Endothelial cell of umbilical vein (primary cell): ENCODE measurements around the gene BCL2L13. TPM values are rescaled to one million over a fixed set of nuclear protein-coding genes. Genes with fewer than 3 reads are reported as not detected.
A peak's percentile ranks its signal among the peaks of the same experiment; 100 is the strongest.

Experiments
- BruUV-seq: library from RNA; stranded (reverse); fragments of 400-500 nt; replicated peaks from 2 replicates; lab custom pipeline; 2021; lab: Mats Ljungman, UMichigan
- CTCF ChIA-PET: fragments of 300-600, 350-600 bp; sonication (Branson Sonifier 250); formaldehyde crosslinking; loops from one replicate; lab custom pipeline; 2021; ENCODE audit warnings: antibody characterized with exemption, inconsistent platforms; lab: Charles Lee
- POLR2A ChIA-PET: fragments of 300-600, 350-600 bp; sonication (Branson Sonifier 250); formaldehyde crosslinking; loops from one replicate; lab custom pipeline; 2021; ENCODE audit warnings: antibody characterized with exemption, inconsistent platforms; lab: Charles Lee
- DNase-seq: peaks from one replicate; pipeline ENCODE4 v3.0.0-alpha.2; 2011; ENCODE audit warnings: low read depth, low spot score
- FAIRE-seq: peaks from 2 replicates; lab custom pipeline; 2011; peaks lifted over from hg19 to GRCh38; lab: Jason Lieb, UNC
- H2AFZ ChIP-seq: 2 replicates; pipeline ENCODE4 v1.6.0; 2012; ENCODE audit warnings: low read depth, low read length, control low read depth, inconsistent platforms
- H3K27ac ChIP-seq: 2 replicates; pipeline ENCODE4 v1.5.1; 2011; ENCODE audit warnings: low read depth, mild to moderate bottlenecking, control low read depth, low read length, moderate library complexity; ENCODE audit not compliant: insufficient read depth
- H3K27me3 ChIP-seq, 2 experiments: 2 replicates each; pipeline versions ENCODE4 v1.6.0 to v1.6.1; 2011; ENCODE audit warnings: low read length in 2 of 2, mixed read lengths in 1 of 2; ENCODE audit not compliant: control insufficient read depth in 2 of 2, insufficient read depth in 2 of 2
- H3K36me3 ChIP-seq, 2 experiments: 2 replicates in 1 of 2; 3 replicates in 1 of 2; pipeline ENCODE4 v1.5.1; 2011; ENCODE audit warnings: low read length in 2 of 2, mild to moderate bottlenecking in 1 of 2, moderate library complexity in 1 of 2; ENCODE audit not compliant: control insufficient read depth in 2 of 2, insufficient read depth in 2 of 2; ENCODE audit errors: extremely low read depth in 1 of 2
- H3K4me1 ChIP-seq: 3 replicates; pipeline ENCODE4 v1.5.1; 2011; ENCODE audit warnings: mild to moderate bottlenecking, low read length; ENCODE audit not compliant: control insufficient read depth, insufficient read depth; ENCODE audit errors: extremely low read depth
- H3K4me2 ChIP-seq: 2 replicates; pipeline ENCODE4 v1.6.1; 2011; ENCODE audit warnings: low read length, control low read depth, mixed read lengths; ENCODE audit not compliant: insufficient read depth
- H3K4me3 ChIP-seq, 3 experiments: fragments of 200-600 bp in 1 of 3; sonication (generic), shearing (Covaris generic) in 1 of 3; replicated peaks in 1 of 3; 2 replicates each; pipeline ENCODE4 v1.5.1; 2011 to 2016; ENCODE audit warnings: control low read depth in 3 of 3, low read length in 3 of 3, mild to moderate bottlenecking in 2 of 3, inconsistent platforms in 1 of 3, low read depth in 1 of 3, moderate library complexity in 1 of 3; ENCODE audit not compliant: insufficient read depth in 1 of 3
- H3K79me2 ChIP-seq: 2 replicates; pipeline ENCODE4 v1.6.0; 2012; ENCODE audit warnings: low read length, inconsistent platforms; ENCODE audit not compliant: control insufficient read depth, insufficient read depth
- H3K9ac ChIP-seq: replicated peaks from 2 replicates; pipeline ENCODE3; 2011; ENCODE audit warnings: low read length, control low read depth; ENCODE audit not compliant: insufficient read depth; ENCODE audit errors: extremely low read depth
- H3K9me1 ChIP-seq: replicated peaks from 3 replicates; pipeline ENCODE4 v1.6.0; 2011; ENCODE audit warnings: mild to moderate bottlenecking, low read length; ENCODE audit not compliant: control insufficient read depth, insufficient read depth; ENCODE audit errors: extremely low read depth
- H3K9me3 ChIP-seq: replicated peaks from 2 replicates; pipeline ENCODE4 v1.5.1; 2012; ENCODE audit warnings: low read length, inconsistent platforms; ENCODE audit not compliant: control insufficient read depth, insufficient read depth
- H4K20me1 ChIP-seq: replicated peaks from 2 replicates; pipeline ENCODE3; 2011; ENCODE audit warnings: mild to moderate bottlenecking, low read length; ENCODE audit not compliant: control insufficient read depth, insufficient read depth; ENCODE audit errors: extremely low read depth
- EZH2 ChIP-seq: IDR thresholded peaks from 2 replicates; pipeline ENCODE4 v1.6.1; 2012; ENCODE audit warnings: borderline replicate concordance, low read depth, mild to moderate bottlenecking, moderate library complexity, low read length, inconsistent platforms; ENCODE audit not compliant: severe bottlenecking
- FOS ChIP-seq: IDR thresholded peaks from 2 replicates; pipeline ENCODE4 v1.6.1; 2011; ENCODE audit warnings: mild to moderate bottlenecking, low read length, moderate library complexity, borderline replicate concordance; ENCODE audit not compliant: insufficient read depth
- MAX ChIP-seq: IDR thresholded peaks from 2 replicates; pipeline ENCODE4 v1.6.1; 2011; ENCODE audit not compliant: insufficient read depth, insufficient read length
- MYC ChIP-seq: IDR thresholded peaks from one replicate; pipeline ENCODE4 v1.6.1; 2011; ENCODE audit warnings: mild to moderate bottlenecking, low read depth, low read length
- POLR2A ChIP-seq: IDR thresholded peaks from 2 replicates; pipeline ENCODE4 v1.6.1; 2012; ENCODE audit warnings: low read depth, mild to moderate bottlenecking, control low read depth, low read length
- POLR2AphosphoS5 ChIP-seq: IDR thresholded peaks from 2 replicates; pipeline ENCODE4 v1.6.1; 2012; ENCODE audit warnings: low read depth, mild to moderate bottlenecking, control low read depth, low read length, moderate library complexity; ENCODE audit not compliant: insufficient read depth
- dilution Hi-C: fragments of 300-500 bp; cut with MboI; formaldehyde crosslinking; loops from one replicate; pipeline ENCODE4 v1.15.0; 2019; ENCODE audit warnings: low sequenced_read_pairs; ENCODE audit not compliant: extremely low pct_ligation_motif_present
- intact Hi-C: fragments of 100-400 bp; cut with micrococcal nuclease; formaldehyde crosslinking; loops from one replicate; pipeline ENCODE4 v1.10.0; 2022
- polyA plus RNA-seq, 4 experiments: library from polyadenylated mRNA; depleted of rRNA in 3 of 4; stranded (reverse) in 3 of 4; unstranded in 1 of 4; fragments of >200 nt; gene quantifications; 2 replicates each; pipeline versions ENCODE4 v1.2.1 to v1.2.3, GENCODE V29; 2011 to 2012; ENCODE audit warnings: missing spikeins in 1 of 4
- total RNA-seq: library from RNA; stranded (reverse); gene quantifications from 2 replicates; pipeline ENCODE4 v1.2.3, GENCODE V29; 2021
- TF ChIP-seq, protein P1 (sequence below), 2 donors: IDR thresholded peaks; 1 replicate in 1 of 2; 2 replicates in 1 of 2; pipeline ENCODE4 v1.5.1; 2011; ENCODE audit warnings: low read length in 2 of 2, mild to moderate bottlenecking in 2 of 2, moderate library complexity in 2 of 2, control low read depth in 1 of 2, inconsistent platforms in 1 of 2, low read depth in 1 of 2; ENCODE audit not compliant: insufficient read depth in 1 of 2; ENCODE audit errors: extremely low read depth in 1 of 2

The BCL2L13 gene
- total and polyA plus RNA-seq, 2 donors (not counting 3 experiments of a cell fraction or from before 2014, with no cell fraction given), result 28.1 to 36.2 TPM

DNA sequence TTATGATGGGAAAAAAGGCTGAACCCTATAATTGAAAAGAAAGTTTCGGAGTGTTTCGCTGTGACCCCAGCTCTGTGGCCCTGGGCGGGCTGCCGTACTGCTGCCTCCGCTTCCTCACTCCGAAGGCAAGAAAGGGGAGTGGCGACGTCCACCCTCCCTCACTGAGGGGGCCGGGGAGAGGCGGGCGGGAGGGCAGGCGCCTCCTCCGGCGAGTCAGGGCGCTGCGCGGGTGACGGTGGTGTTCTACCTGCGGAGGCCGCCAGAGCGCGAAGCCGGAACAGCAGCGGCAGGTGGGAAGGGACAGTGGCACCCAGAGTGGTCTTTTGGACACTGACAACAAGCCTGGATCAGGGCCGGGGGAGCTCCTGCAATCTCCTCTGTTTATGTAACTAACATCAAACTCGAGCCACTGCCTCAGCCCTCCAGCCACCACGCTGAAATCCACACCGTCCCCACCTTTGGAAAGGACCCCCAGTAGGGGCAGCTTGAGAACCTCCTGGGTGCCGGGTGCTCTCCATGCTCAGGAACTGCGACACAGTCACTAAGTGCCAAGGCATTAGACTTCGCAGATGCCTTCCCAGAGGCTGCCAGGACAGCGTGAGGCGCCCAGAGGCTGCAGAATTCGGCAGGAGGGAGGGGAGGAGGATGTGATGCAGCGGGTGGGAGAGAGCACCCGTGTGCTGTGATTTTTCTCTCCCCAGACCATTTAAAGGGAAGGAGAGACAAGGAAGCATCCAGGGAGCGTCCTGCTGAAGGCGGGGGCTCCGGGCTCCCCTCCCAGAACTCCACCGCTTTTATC is 110.2 kb downstream of the BCL2L13 start:
- Histone ChIP-seq H3K36me3 (no peaks in the 10 kb centered on the region), H3K4me1 (no peaks in the 10 kb centered on the region), H3K4me2 (no peak overlapping the region), H3K4me3 (no peak overlapping the region), H3K9ac (no peak overlapping the region), H3K79me2 (peaks cover 4% of the 10 kb centered on the region), H3K27ac (no peak overlapping the region), H4K20me1 (no peaks in the 10 kb centered on the region), H3K9me3 (no peaks in the 10 kb centered on the region), H3K27me3 (no peaks in the 10 kb centered on the region), H2AFZ (no peak overlapping the region), H3K9me1 (no peaks in the 10 kb centered on the region)
- intact Hi-C loops (no loop called here), dilution Hi-C loops (no loop called here)
- no peak for FAIRE-seq
- CTCF ChIA-PET, result interaction anchor here (0.9 kb wide), 1 partner anchor 24 kb away, joined by 3 read pairs; no protein-coding TSS in a partner anchor
- POLR2A ChIA-PET, result no interaction called here
- no peak for DNase-seq
- TF ChIP-seq FOS (no peak), MYC (no peak), MAX (no peak), POLR2AphosphoS5 (no peak), EZH2 (no peak), POLR2A (no peak)
- TF ChIP-seq, protein P1, sequence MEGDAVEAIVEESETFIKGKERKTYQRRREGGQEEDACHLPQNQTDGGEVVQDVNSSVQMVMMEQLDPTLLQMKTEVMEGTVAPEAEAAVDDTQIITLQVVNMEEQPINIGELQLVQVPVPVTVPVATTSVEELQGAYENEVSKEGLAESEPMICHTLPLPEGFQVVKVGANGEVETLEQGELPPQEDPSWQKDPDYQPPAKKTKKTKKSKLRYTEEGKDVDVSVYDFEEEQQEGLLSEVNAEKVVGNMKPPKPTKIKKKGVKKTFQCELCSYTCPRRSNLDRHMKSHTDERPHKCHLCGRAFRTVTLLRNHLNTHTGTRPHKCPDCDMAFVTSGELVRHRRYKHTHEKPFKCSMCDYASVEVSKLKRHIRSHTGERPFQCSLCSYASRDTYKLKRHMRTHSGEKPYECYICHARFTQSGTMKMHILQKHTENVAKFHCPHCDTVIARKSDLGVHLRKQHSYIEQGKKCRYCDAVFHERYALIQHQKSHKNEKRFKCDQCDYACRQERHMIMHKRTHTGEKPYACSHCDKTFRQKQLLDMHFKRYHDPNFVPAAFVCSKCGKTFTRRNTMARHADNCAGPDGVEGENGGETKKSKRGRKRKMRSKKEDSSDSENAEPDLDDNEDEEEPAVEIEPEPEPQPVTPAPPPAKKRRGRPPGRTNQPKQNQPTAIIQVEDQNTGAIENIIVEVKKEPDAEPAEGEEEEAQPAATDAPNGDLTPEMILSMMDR (IDR thresholded peaks at IDR 0.05; ENCODE audit: extremely low read depth in 1 of 2, insufficient read depth in 1 of 2, low read depth in 1 of 2, low read length in 2 of 2), result peak in 1 of 2 donors; percentile 20
- BruUV-seq, result no TSS peak
